ENCODE data around the gene TRIM64.
"Not testable (repeated sequence)": the region's sequence is repeated elsewhere in the genome, so short reads cannot be mapped to it uniquely, and the experiment has no call there.

TRIM64 gene

GRCh38 chr11:89965737-89966136, at the start of gene TRIM64:
TSS of gene TRIM64 (plus strand) at chr11:89966037. CDS start at chr11:89968504, 2,467 bp downstream.
- not testable (repeated sequence) for DNase-seq

DNA sequence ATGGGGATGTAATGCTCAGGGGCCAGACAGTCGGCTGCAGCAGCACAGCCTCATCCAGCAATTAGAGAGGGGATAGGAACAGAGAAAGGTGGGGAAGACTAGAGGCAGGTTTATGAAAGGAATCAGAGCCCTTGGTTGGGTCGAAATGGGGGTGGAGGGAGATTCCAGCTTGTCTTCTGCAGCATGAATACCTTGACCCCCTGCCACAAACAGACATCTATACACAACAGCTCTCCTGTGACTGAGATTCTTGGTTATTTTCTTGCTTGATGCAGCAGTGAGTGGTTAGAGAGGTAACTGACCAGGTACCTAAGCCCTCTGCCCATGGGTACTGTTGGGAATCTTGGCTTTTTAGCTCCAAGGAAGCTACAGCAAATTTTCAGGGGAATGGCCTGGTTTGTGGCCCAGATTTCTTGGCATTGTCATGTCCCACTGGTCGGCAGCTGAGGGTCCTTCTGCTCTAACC, 43.6 kb upstream of the TRIM64 start, which contains the start of gene TRIM49D1:
Gene TRIM49D1 (minus strand): TSS at position 51 of the 466 bp plus-strand sequence. CDS start 4,535 bp downstream, outside the sequence.
- DNase-seq: no peak

DNA sequence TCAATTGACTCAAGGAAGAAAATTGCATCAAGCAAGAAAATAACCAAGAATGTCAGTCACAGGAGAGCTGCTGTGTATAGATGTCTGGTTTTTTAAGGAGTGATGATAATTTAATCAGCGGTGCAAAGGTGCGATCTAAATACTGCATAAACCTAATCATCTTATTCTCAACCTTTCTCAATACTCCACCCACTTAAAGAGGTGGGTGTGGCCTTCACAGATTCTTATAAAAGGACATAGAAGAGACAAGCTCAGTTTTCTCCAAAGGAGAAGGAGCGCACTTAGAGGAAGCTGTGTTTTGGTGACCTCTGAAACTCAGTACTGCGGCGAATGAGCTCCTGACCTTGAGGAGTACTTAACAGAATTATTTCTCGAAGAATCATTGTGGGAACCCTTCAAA, 42.1 kb upstream of the TRIM64 start, which contains the start of gene TRIM49D2:
Gene TRIM49D2 (plus strand): TSS at position 301 of the 400 bp plus-strand sequence. CDS start 2,698 bp downstream, outside the sequence.
- DNase-seq: not testable (repeated sequence)

GRCh38 chr11:89960833-89961232, 5.0 kb upstream of the TRIM64 start:
- not testable (repeated sequence) for DNase-seq

Data from CD4-positive, alpha-beta T cell treated with Interferon alpha-2 for 1 hour (primary cell).